Epidermal melanocyte (primary cell): ENCODE measurements around the gene RGS8.

Experiments used
- DNase-seq: peaks from one replicate; pipeline ENCODE4 v3.0.0; 2011; ENCODE audit warnings: low spot score; ENCODE audit not compliant: insufficient read length

The RGS8 gene

DNA sequence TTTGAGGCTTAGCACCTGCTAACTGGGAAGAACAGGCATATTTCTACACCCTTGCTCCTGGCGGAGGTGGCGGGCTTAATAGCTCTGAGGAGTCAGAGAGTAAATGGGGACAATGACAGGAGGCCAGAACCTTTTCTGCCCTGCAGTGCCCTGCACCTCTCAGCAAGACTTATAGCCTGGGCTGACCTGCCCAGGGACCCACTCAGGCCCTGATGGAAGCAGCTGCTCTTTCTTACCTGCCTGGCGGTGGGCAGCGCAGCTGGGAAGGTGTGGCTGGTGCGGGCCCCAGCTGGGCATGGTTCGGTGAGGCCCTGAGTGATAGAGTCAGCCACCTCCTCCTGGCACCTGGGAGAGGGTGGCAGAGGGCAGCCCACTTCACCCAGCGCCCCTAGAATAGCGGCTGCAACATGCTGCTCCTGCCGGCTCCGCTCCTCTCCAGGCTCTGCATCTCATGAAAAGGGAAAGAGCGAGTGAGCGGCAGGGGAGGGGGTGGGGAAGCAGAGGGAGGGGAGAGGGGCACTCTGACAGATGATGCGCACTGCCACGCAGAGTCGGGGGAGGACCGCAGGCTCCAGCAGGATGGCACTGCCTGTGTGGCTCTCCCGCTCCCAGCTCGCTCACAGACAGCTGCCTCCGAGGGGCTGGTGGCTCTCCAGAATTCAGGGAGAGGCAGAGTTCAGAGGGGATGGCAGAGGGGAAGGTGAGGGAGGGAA is at the start of gene RGS8:
TSS of gene RGS8 (minus strand) at position 472 of the 713 bp plus-strand sequence. CDS start 14,938 bp downstream, outside the sequence.
- DNase-seq, result no peak

DNA sequence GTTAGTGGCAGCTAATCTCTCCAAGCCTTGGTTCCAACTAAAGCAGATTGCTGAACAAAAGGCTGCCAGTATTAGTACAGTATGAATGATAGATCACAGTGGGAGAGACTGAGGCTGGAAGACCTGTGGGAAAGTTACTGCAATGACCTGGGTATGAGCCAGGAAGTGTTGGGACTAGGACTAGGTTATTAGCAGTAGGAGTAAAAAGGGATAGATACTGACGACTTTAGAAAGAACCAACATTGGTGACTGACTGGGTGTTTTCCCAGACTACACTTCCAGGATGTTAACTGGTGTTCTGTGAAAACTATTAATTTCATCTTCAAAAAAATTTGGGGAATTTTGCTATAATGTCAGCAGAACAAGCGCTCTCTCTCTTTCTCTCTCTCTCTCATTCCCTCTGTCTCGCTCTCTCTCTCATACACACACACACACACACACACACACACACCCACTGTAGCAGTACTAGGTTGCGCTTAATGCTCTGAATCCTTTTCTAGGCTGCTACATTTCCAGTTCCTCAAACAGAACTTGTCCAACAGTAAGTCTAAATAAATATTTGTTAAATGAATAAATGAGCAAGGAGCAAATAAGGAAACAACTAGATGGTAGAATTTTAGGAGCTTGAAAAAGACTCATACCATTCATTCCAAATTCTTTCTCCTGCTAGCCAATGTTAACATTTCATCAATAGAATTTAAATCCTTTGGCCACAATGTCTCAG is 47.6 kb upstream of the RGS8 start:
- no peak for DNase-seq

- no peak for DNase-seq
These were observed 42.5 kb upstream of the RGS8 start for GRCh38 chr1:182726912-182727311.

GRCh38 chr1:182725259-182726255 is 41.2 kb upstream of the RGS8 start:
- no peak for DNase-seq

DNA sequence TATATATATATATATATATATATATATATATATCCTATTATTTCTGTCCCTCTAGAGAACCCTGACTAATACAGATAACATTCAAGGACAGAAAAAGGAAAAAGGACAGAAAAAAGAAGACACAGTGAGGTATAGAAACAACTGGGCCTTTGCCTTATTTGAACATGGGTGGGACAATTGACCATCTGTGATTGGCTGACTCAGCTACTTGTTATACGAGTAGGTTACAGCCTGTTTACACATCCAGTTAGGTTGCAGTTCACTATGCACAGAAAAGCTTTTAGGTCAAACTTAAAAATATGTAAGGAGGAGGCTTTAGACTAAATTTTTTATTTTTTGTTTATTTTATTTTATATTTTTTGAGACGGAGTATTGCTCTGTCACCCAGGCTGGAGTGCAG is 39.8 kb upstream of the RGS8 start:
- no peak for DNase-seq

DNA sequence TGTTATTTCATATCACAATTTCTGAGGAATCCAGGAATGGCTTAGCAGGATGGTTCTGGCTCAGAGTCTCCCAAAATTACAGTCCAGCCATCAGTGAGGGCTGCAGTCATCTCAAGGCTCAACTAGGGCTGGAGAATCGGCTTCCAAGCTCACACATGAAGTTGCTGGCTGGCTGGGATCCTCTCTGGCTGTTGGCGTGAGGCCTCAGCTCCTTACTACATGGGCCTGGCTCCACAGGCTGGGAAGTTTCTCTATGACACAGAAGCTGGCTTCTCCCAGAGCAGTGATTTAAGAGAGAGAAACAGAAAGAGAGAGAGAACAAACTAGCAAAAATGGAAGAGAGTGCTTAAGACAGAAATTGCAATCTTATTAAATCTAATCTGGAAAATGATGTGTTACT is 38.8 kb upstream of the RGS8 start:
- no peak for DNase-seq

DNA sequence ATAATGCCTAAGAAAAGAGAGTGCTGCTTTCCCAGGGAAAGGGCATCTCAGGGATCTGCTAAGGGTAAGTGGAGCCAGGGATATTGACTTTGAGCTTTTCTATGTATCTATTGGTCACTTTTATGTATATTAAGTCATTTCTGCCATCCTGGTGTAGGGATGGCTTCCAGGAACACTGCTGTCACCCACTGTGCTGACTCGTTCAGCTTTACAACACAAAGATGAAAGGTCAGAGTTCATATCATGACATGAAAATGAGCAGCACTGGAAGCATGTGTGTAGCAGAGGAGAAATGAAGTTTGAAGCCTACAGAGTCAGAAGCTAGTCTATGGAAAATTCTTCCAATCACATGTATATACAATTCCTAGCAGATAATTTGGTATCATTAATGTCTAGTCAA is 37.1 kb upstream of the RGS8 start:
- no peak for DNase-seq

DNA sequence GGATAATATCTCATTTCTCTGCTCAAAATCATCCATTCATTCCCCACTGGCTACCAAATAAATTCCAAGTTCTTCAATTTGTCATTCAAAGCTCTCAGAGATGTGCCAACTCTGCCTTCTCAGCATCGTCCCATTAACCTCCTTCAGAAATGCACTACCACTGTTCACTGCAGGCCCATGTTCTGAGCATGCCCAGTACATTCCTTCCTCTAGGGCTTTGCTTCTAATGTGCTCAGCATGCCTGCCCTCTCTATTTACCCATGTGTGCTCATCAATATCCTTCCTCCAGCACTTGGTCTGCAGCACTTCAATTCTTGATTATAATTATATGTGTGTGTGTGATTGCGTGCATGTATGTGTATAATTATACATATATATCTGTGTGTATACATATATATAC is 36.1 kb upstream of the RGS8 start:
- DNase-seq, result no peak

DNA sequence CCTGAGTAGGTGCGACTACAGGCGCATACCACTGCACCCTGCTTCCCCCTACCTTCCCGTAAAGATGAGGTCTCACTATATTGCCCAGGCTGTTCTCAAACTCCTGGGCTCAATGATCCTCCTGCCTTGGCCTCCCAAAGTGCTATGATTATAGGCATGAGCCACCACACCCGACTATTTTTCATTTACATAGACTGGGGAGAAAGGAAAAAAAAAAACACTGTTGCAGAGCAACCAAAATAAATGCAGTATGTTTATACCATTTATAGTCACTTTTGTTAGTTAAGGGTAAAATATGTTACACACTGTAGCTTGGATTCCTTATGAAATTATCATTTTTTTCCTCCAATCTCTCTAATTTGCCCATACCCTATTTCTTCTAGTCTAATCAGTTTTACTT is 35.2 kb upstream of the RGS8 start:
- DNase-seq, result no peak

GRCh38 chr1:182718311-182718710 is 33.9 kb upstream of the RGS8 start:
- no peak for DNase-seq

DNA sequence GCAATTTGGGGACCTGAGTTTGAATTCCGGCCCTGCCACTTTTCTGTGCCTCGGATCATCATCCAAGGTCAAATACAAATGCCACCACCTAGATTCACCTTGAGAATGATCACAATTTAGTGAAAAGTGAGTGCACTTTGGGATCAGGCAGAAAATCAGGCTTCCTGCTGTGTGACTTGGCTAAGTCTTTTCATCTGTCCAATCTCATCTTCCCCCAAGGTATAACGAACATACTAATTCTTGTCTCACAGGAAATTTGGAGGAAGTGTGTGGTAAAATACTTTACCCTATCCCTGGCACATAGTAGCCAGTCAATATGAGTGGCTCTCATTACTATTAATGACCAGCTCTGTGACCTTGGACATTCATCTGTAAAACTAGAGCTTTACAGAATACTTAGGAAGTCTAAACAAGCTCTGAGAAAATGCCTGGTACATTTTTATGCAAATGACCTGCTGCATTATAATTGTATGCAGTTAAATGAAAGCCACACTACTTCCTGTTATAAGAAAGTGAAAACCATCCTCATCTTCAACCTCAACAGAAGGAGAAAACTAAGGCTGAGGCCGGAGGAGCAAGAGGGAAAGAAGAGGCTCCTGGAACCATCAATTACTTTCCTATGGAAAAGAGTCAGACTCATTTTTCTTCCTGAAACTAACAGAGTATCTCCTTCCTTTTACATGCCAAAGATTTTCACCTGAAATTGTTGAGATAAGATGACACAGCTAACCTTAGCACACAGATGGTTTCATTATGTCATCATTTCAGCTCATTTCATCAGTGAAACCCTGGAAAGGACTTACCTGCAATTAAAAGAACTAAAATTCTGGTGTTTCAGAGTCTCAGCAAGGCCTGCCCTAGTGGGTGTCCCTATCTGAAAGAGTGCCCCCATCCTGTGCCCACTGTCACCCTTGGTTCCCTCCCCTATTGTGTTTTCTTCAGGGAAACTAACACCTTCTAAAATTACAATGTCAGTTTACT is 32.6 kb upstream of the RGS8 start:
- DNase-seq, result no peak

DNA sequence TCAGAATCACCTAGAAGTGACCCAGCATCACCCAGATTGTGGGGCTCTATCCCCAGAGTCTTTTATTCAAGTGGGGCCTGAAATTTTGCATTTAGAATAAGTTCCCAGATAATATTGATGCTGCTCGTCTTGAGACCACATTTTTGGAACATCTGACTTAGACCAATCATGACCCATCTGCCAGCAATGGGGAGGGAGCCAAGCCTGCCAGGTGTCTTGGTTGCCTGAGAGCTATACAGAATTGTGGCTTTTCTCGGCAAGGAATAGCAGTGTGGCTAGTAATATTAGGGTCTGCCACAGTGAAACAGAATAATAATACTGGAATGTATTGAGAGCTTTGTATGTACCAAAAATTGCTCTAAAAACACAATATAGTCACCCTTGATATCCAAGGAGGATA is 31.1 kb upstream of the RGS8 start:
- DNase-seq, result no peak

DNA sequence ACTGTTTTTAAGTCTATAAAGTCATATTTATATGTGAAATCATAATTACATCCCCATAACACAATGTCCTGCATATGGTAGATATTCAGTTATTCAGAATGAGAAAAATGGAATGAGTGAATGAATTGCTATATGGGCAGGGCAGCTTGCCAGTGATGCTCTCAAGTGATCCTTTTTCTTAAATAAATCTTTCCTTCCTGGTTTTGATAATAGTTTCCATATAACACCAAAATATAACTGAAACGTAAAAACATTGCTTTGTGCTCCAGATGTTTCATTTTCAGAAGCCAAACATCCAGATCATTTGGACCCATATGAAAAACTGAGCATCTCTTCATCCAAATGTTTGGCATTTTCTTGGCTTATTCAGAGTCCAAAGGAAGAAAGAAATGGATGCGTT is 30.2 kb upstream of the RGS8 start:
- DNase-seq, result no peak

- DNase-seq, result no peak
These were observed 29.6 kb upstream of the RGS8 start for GRCh38 chr1:182713939-182714338.

GRCh38 chr1:182713492-182713891 is 29.1 kb upstream of the RGS8 start:
- no peak for DNase-seq

- no peak for DNase-seq
These were observed 25.5 kb upstream of the RGS8 start for GRCh38 chr1:182709855-182710254.

DNA sequence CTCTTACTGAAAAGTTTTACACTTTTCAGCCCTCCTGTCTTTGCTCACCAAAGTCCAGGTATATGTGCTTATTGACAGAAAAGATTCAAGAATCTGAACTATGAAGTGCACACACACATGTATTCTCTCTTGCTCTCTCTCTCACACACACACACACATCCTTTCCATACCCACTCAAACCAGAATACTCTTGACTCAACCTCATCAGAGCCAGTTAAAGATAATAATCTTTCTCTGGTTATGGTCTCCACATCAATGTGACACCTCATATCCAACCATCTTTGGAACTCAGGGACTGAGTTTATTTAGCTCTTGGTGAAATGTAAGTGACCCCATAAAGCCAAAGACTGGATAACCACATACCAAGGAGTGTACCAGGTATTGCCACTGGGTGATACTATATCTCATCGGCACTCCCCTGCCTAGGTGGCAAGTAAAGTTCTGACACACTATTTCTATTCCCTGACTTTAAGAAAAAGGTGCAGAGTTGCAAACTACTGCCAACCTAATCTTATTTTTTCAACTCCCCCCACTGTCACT is 24.9 kb upstream of the RGS8 start:
- no peak for DNase-seq

GRCh38 chr1:182707122-182707521 is 22.7 kb upstream of the RGS8 start:
- DNase-seq, result no peak

- DNase-seq, result no peak
These were observed 20.3 kb upstream of the RGS8 start for GRCh38 chr1:182704677-182705076.

DNA sequence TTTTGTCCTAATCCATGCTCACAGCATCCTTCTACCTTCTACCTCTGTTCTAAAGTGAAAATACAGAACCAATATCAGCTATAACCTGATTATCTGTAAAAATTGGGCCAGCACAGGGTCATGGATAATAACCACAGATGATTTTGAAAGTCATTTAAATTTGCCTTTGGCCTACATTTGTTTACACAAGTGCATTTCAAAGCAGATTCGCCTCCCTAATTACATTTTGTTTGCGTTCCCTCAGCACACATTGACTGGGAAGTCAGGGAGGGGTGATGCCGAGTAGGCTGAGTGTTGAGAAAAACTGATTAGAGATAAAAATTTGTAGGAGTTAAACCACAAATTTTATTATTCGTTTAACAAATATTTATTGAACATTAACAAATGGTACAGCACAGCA is 19.2 kb upstream of the RGS8 start:
- DNase-seq, result no peak
